ENCODE data around the gene CFAP61.
"Not testable (repeated sequence)": the region's sequence is repeated elsewhere in the genome, so short reads cannot be mapped to it uniquely, and the experiment has no call there.

CFAP61 gene

DNA sequence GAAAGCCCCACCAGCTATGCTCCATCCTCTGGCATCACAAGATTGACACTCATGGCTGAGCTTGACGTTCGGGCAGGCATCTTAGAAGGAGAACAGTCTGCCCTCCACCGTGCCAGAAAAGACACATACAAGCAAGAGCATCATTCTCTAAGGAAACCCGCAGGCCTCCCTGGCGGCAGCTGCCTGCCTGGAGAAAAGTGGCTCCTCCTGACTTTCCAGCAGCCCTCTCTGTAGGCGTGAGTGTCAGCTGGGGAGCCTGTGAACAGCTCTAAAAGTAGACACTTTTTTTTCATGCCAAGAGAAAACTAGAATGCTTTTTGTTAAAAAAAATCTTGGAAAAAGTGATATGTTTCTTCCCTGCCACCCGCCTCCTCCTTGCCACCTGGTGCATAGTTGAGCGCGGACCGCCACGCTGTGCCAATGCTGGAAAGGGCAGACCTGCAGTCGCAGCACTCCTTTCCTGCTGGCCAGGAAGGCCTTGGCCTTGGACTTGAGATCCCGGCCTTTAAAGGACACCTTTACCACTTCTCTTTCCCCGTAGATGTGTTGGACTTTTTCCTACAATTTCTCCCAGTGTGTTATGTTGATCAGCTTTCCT, 285.9 kb downstream of the CFAP61 start:
- no peak for DNase-seq

DNA sequence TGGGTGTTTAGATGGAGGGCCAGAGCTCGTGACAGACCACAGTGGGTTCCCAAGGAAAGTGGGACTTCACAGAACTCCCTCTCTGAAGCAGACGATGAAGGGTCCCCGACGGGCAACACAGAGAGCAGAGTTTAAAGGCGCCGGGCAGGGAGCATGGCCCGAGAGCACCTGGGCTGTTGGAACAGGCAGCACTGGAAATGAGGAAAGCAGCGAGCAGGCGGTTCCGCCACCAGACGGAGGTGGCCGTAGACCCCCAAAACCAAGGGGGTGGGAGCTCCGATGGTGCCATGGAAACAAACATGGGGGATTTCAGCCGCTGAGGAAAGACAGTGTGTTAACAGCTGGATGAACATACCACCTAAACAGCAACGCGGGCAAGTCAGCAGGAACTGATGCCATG, 288.1 kb downstream of the CFAP61 start:
- DNase-seq: no peak

GRCh38 chr20:20341371-20341770, 289.0 kb downstream of the CFAP61 start:
- no peak for DNase-seq

- DNase-seq: no peak
Observed at GRCh38 chr20:20342066-20342465, 289.7 kb downstream of the CFAP61 start.

DNA sequence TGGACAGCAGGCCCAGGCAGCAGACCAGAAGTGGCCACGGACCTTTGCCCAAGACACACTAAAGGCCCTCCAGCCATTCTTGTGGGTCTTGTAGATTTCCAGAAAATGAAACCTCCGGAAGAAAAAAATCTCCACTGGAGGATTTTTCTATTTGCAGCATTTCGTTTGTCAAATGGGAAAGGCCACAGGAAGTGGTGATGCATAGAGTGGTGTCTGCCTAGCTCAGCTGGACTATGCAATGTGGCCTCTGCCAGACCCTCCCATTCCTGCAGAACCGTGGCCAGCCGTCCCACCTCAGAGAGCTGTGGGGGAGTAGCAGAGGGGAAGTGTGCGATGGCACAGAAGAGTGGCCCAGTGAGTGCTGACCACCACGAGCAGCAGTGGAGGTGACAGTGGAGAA, 291.6 kb downstream of the CFAP61 start:
- no peak for DNase-seq

DNA sequence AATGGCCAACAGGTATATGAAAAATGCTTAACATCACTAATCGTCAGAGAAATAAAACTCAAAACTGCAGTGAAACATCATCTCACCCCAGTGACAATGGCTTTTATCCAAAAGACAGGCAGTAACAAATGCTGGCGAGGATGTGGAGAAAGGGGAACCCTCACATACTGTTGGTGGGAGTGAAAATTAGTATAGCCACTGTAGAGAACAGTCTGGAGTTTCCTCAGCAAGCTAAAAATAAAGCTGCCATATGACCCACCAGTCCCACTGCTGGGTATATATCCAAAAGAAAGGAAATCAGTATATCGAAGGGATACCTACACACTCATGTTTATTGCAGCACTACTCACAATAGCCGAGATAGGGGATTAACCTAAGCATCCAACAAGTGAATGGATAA, 292.1 kb downstream of the CFAP61 start:
- no peak for DNase-seq

DNA sequence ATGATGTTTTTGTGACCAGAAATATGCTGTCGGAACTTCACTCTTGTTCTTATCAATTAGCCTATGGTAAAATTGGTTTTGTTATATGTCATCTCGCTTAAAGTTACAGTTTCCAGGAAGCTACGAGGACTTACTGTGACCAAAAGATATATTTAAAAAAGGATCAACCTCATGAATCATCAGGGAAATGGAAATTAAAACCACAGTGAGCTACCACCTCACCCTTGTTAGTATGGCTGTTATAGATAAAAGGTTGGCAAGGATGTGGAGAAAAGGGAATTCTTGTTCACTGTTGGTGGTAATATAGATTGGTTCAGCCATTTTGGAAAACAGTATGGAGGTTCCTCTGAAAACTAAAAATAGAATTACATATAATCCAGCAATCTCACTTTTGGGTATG, 301.2 kb downstream of the CFAP61 start:
- no peak for DNase-seq

GRCh38 chr20:20355503-20355902, 303.2 kb downstream of the CFAP61 start:
- not testable (repeated sequence) for DNase-seq

GRCh38 chr20:20358801-20359200, 306.5 kb downstream of the CFAP61 start:
- DNase-seq: no peak

DNA sequence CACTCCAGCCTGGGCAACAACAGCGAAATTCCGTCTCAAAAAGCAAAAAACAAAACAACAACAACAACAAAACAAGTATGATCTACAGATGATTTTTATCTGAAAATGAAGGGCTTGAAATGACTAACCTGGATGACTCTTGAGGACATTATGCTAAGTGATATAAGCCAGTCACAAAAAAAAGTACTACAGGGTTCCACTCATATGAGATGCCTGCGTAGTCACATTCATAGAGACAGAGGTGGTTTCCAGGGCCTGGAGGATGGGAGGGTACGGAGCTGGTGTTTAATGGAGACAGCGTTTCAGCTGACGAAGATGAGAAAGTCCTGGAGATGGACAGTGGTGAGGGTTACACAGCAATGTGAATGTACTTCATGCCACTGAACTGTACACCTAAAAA, 307.3 kb downstream of the CFAP61 start:
- DNase-seq: no peak

GRCh38 chr20:20360464-20360863, 308.1 kb downstream of the CFAP61 start:
- DNase-seq: peak; percentile 65 to 88

- peak; percentile 98 to 99 for DNase-seq
Observed at GRCh38 chr20:20362774-20363433, 310.6 kb downstream of the CFAP61 start.

- DNase-seq: peak; percentile 64 to 71
Observed at GRCh38 chr20:20363434-20363798, 311.1 kb downstream of the CFAP61 start.

DNA sequence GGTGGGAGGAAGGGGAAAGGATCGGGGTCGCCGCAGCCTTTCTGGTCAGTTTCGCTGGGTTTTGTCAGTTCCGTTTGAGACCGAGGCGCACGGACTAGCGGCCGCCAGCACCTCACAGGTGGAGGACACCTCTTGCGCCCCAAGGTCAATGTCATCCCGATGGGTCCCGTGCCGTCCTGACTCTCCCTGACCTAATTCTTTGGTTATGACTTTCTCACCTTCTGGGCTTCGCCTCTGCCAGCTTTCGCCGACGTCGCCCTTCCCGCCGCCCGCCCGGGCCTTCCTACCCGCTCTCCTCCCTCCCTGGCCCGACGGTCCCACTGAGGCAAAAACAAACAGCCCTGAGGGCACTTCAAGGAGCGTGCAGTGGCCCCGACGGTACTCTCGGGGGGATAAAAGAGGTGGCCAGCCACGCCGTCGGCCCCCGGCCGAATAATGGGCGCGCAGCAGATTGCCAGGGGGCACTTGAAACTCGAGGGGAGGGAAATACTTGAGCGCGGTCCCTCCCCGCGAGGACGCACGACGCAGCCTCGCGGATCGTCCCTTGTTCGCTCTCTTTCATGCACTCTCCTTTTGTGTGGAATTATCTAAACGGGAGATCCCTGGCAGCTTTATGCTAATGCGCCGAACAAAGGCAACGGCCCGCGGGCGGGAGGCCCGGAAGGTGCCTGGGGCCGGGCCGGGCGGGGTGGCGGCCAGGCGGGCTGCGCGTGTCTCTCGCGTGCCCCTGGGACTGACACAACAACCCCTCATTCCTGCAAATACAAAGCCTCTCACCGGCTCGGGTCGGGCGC, 311.7 kb downstream of the CFAP61 start:
- DNase-seq: peak; percentile 76 to 95

DNA sequence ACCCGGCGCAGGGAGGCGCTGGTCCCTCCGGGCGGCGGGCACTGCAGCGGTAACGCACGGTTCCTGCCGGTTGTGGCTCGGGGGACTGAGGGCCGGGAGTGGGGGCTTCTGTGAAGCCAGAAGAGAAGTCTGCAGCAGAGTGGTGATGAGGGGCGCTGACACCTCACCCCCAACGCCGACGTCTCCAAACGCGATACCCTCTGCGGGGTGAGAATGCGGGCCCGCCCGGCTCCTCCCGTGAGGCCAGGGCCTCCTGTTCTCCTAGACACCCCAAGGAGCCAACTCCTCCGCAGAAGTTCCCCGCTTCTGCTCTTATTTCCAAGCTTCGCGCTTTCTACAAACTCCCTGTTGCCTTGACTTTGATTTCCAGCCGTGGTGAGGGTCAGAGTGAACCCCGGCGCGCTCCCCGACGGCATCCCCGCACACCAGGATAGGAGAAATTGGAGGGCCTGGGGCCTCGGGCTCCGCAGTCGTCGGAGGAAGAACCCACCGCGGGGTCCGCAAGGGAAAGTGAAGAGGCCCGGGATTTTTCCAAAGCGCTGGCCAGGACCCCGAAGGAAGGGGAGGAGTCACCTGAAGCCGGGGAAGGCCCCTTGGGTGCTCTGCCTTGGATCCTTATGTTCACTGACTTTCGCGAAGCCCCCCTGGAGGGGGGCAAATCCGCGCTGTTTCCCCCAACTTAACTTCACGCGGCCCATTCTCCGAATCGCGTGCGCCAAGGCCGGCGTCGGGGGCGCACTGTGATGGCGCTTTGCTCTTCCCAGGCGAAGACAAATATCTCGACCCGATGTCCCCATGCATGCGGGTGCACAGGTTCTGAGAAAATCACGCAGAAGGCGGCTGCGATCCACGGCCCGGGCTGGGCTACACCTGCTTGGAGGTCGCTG, 312.5 kb downstream of the CFAP61 start:
- DNase-seq: no peak

DNA sequence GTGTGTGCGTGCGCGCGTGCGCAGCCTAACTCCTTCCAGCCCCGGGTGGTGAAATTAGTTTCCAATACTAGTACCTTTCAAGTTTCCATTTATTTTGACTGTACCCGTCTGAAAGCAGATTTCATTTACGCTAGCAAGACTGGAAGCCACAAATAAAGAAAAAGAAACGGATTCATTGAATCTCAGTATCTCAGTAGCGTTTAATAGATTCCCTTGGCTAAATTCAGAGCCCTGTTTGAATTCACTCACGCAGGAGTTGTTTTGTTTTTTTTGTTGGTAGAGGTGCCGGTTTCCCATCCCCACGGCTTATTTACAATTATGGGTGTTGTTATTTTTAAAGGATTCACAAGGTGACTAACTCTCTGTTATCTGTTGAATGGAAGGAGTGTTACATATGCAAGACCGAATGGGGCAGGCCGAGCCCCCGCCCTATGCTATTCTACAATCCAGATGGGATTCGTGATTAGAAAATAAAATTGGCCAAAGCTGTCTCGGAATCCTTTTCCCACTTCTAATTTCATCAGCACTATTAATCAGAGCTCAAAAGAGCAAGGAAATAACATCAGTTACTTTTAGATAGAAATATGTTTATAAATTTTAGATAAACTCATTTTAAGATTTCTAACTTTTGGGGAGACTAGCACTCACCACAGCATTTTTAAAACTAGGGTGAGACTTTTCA, 313.3 kb downstream of the CFAP61 start:
- DNase-seq: no peak

DNA sequence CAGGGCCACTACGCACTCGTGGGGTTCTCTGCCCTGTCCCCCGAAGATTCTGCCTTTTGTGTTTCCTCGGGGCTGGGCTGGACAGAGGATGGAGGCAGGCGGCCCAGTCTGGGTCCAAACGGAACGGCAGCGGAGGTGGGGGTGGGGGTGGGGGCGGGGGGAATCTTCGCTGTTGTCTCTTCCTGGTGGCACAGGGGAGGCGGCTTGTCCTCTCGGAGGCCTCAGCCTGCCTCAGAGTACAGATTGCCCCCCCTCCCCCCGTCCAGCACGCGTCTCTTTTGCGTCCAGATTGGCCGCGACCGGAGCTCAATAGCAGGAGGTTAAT, 314.2 kb downstream of the CFAP61 start:
- DNase-seq: peak in 1 of 2 experiments; percentile 47

DNA sequence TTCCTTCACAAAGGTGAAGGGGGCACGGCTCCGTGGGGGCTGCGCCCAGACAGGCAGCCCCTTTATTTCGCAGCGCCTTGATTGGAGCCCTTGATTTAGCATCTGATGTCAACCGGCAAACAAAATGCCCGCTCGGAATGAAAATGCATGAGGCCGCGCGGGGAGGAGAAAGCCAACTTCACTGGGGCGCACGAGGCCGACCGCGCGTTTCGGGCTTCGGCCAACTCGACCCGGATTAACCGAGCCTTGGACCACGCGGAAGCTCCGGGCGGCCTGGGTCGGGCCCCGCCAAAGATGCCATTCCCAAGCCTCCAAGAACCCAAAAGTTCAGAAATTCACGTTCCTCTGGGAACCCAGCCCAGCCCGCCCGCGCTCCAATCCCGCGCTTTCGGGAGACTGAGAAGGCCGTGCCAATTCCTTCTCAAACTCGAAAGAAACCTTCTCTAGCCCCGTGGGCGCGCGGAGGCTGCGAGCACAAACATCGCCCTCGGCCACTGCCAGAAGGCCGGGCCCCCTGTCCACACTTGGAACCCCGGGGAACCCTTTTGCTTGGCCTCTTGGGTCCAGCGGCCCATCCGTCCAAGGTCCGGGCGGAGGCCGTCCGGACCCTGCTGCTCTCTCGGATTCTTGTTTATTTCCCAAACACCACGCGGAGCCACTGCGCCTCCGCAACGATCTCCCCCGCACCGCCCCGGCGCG, 314.7 kb downstream of the CFAP61 start:
- peak in 1 of 2 experiments; percentile 47 for DNase-seq

DNA sequence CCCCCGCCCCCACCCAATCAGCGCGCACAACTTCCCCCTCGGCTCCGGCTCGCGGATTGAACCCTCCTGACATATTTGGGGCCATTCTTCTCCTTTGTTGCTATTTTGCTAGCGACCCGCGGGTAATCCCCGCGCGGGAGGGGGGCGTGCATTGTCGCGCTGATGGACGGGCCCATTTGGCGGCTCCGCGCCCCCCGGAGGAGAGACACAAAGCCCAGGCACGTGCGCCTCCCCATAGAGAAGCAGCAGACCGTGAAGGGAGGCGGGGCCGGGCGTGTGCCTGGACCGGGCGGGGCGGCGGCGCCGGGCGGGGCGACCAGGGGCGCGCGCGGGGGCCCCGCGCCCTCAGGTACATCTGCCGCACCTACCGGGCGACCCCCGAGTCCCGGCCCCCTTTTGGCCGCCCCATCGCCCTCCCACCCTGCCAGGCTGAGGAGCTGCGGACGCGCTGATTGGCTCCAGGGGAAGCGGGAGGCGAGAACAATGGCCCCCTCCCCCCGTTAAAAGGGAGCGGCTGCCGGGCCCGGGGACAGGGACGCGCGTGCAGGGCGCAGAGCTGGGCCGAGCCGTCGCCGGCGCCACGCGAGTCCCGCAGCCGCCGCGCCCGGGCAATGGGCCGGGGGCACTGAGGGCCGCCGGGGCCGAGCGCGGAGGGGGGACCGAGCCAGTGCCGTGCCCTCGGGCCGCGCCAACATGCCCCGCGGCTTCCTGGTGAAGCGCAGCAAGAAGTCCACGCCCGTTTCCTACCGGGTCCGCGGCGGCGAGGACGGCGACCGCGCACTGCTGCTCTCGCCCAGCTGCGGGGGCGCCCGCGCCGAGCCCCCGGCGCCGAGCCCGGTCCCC, 315.5 kb downstream of the CFAP61 start, which contains the start of gene INSM1:
TSS of gene INSM1 (plus strand) at position 530 of the 843 bp plus-strand sequence. CDS start at position 694, 164 bp downstream.
- peak; percentile 82 to 96 for DNase-seq

GRCh38 chr20:20368418-20369249, 316.3 kb downstream of the CFAP61 start:
- peak; percentile 31 to 82 for DNase-seq
